GM18517 (cell line): ENCODE data around the gene BLOC1S3.

Experiments used
- ATAC-seq: cut with Tn5 transposase; IDR thresholded peaks from one replicate; pipeline ENCODE4 v1.9.1; 2021; ENCODE audit warnings: mild to moderate bottlenecking, moderate library complexity; ENCODE audit not compliant: unreplicated experiment

BLOC1S3 gene, protein sequence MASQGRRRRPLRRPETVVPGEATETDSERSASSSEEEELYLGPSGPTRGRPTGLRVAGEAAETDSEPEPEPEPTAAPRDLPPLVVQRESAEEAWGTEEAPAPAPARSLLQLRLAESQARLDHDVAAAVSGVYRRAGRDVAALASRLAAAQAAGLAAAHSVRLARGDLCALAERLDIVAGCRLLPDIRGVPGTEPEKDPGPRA

GRCh38 chr19:45178262-45179071 lies at the start of gene BLOC1S3:
BLOC1S3 (plus strand) TSS chr19:45178784; CDS start chr19:45179297, 513 bp downstream.
- peak; percentile 85 for ATAC-seq

DNA sequence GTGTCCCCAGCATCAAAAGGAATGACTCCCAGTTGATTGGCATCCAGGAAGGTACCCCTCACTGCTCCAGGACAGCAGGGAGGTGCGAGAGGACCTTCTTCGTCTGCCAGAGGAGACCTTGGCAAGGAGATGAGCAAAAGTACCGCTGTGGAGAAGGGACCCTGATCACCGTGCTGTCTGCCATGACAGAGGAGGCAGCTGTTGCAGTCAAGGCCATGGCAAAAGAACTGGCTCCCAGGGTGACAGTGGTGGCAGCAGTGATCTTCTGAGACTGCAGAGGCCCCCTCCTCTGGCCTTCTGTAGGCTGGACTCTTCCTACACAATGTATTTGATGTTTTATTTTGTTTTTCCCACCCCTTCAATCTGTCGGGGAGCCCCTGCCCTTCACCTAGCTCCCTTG lies 49.8 kb upstream of the BLOC1S3 start:
- ATAC-seq: no peak

GRCh38 chr19:45130236-45130635 lies 48.3 kb upstream of the BLOC1S3 start:
- ATAC-seq: no peak

GRCh38 chr19:45130888-45131615 lies 47.5 kb upstream of the BLOC1S3 start:
- ATAC-seq: no peak

GRCh38 chr19:45133661-45134060 lies 44.9 kb upstream of the BLOC1S3 start:
- ATAC-seq: no peak

- ATAC-seq: no peak
These were observed 43.3 kb upstream of the BLOC1S3 start for GRCh38 chr19:45135176-45135885.

GRCh38 chr19:45136507-45137178 lies 41.9 kb upstream of the BLOC1S3 start:
- ATAC-seq: no peak

- ATAC-seq: peak; percentile 82
These were observed 41.3 kb upstream of the BLOC1S3 start for GRCh38 chr19:45137179-45137761.

DNA sequence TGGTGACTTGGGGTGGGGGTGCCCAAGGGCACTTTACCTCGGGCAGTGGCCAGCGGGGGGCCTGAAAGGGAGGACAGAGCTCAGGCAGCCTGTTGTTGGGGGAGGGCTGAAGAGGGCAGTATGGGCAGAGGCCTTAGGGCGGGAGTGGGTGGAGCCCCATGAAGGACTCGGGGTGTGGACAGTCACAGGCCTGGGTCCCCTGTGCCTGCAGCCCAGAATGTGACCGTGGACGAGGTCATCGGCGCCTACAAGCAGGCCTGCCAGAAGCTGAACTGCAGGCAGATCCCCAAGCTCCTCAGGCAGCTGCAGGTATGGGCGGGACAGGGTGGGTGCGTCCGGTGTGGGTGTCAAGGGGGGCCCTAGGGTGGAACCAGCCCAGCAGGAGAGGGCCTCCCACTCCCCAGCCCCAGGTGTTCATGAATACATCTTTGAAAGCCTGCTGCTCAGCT lies 40.3 kb upstream of the BLOC1S3 start:
- ATAC-seq: no peak

DNA sequence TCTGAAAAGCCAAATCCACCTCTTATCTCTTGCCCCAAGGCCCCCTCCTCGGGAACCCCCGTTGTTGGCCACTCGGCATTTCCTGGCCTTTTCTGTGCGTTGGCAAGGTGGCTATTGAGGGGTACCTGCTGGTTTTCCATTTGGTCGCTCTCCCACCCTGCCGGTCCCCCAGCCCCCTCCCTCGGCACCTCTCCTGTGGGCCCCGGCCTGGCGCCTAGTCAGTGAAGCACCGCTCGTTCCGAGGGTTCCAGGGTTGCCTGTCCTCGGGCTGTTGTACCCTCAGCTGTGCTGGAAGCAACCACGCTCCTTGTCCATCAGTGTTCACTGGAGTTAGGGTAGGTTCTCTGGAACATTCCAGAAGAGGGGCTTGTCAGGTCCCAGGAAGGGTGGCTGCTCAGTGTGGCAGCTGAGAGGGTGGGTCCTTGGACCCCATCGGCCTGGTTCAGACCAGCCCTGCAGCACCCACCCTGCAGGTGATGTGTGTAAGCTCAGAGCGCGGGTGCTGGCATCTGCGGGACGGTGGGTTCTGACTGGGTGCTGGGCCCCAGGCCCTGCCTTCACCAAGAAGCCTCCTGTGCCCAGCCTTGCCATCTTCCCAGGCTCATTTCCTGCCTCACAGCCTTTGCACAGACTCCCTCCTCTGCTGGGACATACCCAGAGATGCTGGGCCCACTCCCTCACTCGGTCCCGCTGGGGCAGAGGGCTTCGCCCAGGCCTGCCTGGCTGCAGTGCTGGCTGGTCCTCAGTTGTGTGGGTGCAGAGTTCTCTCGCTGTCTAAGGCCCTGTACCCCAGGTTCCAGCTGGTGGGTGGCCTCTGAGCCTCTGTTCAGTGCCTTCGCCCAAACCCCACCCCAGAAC lies 39.1 kb upstream of the BLOC1S3 start:
- ATAC-seq: no peak

DNA sequence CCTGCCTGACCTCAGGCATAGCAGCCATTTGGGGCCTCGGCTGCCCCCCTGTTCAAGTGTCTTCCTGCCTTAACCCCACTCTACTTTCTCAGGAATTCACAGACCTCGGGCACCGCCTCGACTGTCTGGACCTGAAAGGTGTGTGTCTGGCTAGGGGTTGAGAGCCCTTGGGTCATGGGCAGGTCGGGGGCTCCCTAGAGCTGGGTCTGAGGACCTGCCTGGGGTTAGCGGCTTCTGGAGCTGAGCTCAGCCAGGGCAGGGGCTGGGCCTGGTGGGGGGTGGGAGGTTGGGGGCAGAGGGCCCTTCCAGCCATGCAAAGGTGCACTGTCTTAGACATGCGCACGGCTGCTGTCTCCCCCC lies 38.5 kb upstream of the BLOC1S3 start:
- ATAC-seq: no peak

DNA sequence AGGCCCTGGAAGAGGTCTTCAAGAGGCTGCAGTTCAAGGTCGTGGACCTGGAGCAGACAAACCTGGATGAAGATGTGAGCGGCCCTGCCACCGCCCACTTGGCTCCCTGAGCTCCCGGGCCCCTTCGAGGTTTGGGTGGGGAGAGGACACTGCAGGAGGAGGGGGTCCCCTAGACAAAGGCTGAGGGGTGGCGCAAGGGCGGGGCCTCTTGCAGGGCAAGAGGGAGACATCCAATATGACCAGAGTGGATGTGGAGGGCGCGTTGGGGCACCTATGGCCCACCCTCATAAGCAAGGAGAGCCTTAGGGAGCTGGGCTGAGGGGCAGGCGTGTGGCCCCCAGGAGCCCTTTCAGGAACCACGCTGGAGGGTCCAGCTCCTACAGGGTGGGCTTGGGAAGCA lies 38.1 kb upstream of the BLOC1S3 start:
- ATAC-seq: no peak

DNA sequence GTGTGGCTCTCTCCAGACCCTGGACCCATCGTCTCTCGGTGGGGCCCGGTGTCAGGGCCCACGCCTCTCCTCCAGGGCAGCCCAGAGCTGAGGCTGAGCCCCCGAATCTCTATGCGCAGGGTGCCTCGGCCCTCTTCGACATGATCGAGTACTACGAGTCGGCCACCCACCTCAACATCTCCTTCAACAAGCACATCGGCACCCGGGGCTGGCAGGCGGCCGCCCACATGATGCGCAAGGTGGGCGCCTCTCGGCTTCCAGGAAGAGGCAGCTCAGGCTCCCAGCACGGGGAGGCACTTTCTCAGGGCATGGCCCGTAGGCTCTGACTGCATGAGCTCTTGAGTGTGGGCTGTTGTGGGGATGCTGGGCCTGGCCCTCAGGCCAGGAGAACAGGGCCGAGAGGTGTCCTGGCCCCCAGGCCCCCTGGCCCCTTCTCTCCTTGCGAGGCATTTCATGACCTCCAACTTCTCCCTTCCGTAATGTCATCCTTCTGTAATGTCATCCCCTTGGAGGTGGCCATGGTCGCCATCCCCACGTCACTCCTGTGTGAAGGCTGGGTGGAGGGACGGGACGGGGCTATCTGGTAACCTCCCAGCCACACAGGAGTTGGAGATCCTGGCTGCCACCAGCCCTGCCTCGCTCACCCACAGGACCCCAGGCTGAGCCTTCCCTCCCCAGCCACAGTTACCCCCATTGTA lies 37.2 kb upstream of the BLOC1S3 start:
- ATAC-seq: no peak

- ATAC-seq: no peak
These were observed 36.4 kb upstream of the BLOC1S3 start for GRCh38 chr19:45142016-45142725.

GRCh38 chr19:45142726-45143110 lies 35.9 kb upstream of the BLOC1S3 start:
- ATAC-seq: no peak

DNA sequence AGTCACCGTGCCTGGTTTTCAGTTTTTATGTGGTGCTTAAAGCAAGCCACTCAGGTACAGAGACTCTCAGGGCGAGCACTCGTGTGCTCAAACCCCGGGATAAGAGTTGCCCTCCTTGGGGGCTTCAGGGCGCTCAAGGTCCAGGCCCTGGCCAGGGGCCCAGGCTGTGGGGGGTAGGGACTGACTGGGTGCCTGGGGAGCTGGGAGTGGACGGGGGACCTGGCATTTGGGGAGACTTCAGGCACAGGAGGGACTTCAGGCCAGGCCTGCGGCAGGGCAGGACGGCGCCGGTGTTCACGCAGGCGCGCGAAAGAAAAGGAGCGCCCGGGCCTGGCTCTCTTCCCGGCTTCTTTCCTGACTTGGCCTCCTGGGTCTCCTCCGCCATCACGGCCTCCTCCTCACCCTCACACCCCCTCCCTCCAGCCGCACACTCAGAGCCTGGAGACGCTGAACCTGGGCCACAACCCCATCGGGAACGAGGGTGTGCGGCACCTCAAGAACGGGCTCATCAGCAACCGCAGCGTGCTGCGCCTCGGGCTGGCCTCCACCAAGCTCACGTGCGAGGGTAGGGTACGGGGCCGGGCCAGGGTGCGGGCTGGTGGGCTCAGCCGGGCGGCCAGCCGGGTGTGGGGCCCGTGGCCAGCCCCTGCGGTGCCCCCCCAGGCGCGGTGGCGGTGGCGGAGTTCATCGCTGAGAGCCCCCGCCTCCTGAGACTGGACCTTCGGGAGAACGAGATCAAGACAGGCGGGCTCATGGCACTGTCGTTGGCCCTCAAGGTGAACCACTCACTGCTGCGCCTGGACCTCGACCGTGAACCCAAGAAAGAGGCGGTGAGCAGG lies 33.9 kb upstream of the BLOC1S3 start:
- no peak for ATAC-seq
